Activated T-helper 1 cell treated with anti-CD3 and anti-CD28 coated beads, Interleukin-2, amount 50 U/mL, for 16 hours (primary cell): ENCODE measurements around the gene KLC4.
"Not testable (repeated sequence)": the region's sequence is repeated elsewhere in the genome, so short reads cannot be mapped to it uniquely, and the experiment has no call there.

Source experiments
- DNase-seq, 2 donors: peaks; one replicate each; pipeline ENCODE4 v3.0.0-alpha.2; 2020; ENCODE audit warnings: low read depth in 1 of 2, low spot score in 1 of 2

Gene KLC4

DNA sequence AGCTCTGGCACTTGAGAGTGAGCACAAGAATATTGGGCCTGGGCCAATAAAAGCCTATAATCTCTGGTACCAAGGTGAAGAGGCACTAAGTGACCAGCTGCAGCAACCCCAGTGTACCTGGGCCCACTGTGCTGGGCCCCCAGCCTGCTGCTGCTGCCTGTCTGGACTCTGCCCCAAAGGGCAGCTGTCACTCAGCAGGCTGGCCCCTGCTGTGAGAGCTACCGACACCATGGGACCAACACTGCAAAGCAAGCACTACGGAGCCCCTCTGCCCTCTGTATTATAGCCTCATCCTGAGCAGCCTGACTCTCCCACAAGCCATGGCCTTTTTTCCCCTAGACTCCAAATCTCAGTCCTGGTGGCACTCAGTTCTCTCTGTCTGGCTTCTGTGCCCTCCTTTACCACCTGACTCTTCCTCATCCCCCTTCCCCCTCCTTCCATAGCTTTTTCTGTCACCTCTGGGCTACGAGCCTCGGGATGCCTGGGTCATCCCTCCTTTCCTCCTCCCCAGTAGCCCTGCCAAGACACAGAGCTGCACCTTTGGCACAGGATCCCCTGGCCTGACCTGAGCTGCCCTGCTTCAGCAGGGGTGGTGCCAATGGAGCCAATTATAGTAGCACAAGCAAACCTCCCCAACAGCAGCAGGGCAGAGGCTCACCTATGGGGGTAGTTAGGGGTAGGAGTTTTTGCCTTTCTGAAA is 23.8 kb upstream of the KLC4 start:
- DNase-seq, result no peak

DNA sequence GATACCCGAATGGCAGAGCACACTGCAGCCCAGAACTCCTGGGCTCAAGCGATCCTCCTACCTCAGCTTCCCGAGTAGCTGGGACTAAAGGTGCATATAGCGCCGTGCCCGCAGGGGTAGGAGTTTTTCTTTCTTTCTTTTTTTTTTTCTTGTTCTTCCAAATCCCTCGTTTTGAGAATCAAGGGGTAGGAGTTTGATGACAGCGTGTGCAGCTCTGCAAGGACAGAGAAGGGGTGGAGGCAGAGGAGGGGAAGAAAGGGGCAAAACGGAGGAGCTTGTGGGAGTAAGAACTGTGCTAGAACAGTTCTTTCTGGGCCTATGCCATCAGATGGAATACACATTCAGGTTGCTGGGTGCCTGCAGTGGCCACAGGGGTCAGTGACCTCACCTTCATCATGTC is 22.7 kb upstream of the KLC4 start:
- no peak for DNase-seq

DNA sequence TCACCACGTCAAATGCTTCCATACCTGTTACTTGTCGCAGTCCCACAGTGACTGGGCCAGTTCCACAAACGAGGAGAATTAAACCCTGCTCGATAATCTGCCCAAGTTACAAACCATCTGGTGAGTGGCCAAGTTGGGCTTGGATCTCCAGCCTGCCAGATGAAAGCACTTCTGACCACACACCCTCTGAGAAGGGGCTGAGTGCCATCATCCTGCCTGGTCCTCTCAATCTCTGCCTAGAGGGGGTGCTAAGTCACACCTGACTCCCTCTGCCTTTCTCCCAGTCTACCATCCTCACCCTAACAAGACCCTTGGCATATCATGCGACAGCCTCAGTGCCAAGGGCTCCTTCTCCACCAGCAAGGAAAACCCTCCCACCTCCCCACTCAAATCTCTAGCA is 22.2 kb upstream of the KLC4 start:
- no peak for DNase-seq

DNA sequence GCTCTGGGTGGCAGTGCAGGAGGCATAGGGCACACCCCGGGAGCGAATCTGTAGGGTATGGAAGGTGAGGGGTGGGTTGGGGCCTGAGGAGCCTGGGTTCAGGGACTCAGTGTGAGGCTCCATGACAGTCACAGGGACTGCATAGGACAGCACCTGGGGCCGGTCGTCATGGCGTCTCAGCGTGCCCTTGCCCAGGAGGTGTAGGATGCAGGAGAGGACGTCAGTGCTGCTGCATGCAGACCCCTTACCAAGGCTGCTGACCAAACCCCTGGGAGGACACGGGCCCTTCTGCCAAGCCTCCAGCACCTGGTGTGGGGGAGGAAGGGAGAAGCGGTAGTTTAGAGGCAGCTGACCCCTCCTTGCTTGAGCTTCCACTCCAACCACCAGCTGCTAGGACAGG is 21.7 kb upstream of the KLC4 start:
- DNase-seq, result no peak

DNA sequence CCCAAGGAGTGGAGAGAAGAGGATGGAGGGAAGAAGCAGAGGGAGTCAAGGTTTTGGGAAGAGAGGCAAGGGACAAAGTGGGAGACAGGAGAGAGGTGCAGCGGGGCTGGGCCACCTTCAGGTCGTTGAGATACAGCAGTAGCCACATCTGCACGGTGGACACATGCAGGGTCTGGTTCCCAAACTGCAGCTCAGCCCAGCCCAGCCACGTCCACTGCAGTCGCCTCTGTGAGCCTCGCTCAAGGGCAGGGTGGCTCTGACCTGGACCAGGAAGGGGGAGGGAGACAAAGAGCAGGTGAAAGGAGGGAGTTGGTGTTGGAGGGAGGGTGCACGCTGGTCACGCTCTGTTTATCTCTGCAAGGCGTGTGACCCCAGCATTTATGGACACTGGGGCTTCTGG is 20.7 kb upstream of the KLC4 start:
- DNase-seq, result no peak

DNA sequence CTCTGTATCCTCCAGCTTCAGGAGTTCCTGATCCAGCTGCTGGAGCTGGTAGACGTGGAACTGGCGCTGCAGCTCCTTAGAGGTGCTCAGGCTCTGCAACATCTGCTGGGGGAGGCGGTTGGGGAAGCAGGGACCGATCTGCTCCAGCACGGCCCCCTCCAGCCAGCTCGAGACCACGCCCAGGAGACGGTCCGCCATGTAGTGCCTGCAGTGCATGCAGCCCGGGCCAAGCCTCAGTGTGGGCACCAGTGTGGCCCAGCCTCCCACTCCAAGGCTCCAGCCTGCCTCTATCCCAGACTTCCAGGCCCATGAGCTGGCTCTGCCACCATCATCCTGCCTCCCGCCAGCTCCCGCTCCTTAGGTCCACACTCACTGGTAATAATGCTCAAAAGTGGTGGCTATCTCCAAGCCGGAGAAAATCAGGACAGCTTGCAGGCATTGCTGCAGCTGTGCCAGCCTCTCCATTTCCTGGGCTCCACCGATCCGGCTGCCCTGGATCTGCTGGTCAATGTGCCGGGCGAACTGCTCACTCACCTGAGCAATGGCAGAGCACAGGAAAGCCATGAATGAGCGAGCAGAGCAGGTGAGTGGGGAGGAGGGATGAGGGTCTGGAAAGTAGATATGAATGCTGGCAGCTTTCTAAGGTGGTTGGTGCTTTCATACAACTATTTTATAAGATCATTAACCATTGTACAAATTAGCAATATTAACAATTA is 18.7 kb upstream of the KLC4 start:
- no peak for DNase-seq

DNA sequence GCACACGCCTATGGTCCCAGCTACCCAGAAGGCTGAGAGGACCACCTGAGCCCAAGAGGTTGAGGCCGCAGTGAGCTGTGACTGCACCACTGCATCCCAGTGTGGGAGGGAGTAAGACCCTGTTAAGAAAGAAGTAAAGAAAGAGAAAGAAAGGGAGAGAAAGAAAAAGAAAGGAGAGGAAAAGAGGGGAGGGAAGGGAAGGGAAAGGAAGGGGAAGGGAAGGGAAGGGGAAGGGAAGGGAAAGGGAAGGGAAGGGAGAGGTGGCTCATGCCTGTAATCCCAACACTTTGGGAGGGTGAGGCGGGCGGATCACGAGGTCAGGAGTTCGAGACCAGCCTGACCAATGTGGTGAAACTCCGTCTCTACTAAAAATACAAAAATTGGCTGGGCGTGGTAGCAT is 18.0 kb upstream of the KLC4 start:
- not testable (repeated sequence) for DNase-seq

DNA sequence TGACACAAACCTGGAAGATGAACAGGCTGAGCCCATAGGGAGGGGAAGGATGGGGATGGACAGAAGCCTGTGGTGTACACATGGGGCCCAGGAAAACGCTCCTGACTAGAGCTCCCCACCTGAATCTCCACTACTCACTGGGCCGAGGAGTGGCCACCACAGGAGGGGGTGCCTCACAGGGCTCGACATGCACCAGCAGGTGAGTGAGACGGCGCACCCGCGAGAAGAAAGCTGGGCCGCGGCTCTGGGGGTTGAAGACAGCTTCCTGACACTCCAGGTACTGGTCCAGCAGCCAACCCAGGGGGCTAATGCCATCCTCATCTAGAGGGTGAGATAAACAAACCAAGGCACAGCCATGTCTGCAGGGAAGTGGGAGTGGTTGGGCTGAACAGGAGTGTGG is 16.1 kb upstream of the KLC4 start:
- DNase-seq, result no peak

DNA sequence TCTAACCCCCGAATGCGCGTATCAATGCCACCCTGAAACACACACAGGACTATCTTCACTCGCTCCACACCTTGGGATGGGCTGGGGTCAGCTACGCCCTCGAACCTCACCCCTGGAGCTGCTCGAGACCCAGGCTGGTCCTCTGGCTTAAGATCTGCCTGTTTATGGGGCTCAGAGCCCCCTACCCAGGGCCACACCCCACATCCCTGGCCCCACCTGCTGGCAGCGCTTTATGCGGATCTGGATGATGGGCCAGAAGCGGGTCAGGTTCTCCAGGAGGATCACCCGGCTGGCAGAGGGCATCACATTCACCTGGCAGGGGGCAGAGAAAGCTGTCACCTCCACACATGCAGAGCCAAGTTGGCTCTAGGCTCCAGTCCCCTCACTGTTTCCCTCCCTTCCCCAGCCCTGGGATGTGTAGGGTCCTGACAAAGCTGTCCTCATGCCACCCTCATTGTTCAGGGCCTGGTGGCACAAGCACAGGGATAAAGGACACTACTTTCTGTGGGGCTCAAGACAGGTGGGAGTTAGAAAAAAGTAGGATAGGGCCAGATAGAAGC is 14.0 kb upstream of the KLC4 start:
- no peak for DNase-seq

DNA sequence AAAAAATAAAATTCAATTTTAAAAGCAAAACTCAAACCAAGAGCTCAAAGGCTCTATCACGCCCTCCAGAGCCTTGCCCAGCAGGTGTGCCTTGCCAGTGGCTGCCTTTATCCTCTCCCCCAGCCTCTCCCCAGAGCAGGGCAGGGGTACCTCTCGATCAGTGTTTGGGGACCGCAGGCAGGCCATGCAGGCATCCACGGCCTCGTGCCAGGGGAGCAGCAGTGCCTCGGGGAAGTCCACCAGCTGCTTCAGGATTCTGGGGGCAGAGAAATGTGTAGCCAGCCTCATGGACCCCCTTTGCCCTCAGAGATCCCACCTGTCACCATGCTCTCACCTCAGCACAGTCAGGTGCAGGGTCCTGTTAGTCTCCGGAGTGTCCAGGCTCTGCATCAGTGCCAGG is 11.4 kb upstream of the KLC4 start:
- DNase-seq, result no peak

DNA sequence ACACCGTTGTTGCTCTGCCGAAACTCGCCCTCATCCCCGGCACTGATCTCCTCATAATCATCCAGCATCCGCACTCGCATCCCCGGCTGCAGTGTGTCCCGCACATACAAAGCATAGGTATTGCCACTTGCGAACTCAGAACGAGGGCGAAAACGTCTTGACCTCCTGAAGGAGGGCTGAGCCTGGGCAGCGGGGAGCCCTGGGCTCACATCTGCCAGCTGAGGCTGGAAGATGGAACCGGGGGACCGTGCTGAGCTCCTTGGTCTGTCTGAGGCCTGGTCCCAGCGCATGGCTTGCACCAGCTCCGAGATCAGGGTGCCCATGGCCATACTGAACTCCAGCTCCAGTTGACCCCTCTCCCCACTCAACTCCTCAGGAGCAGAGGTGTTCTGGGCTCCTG is 8.4 kb upstream of the KLC4 start:
- DNase-seq, result no peak

DNA sequence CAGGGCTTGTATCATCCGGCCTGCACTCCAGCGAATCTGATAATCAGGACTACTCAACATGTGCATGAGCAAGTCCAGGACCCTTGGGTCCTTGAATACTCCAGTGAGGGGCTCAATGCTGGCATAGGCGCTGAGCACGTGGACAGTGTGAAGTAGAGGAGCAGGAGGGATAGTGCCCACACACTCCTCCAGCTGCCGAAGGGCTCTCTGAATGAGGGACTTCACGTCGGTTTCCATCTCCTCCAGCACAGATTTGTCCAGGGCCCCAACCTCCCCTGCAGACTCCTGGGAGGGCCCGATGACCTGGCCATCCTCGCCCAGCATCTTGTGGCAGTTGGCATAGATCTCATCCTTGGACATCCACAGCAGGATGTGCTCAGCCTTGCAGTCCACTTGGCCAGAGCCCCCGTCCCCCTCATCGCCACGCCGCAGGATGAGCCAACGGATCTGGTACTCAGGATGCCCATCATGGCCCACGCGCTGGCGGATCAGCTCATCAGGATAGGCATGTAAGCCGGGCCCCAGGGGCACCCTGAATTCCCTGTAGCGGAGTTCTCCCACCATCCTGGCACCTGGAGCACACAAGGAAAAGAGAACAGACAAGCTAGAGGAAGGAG is 7.1 kb upstream of the KLC4 start:
- no peak for DNase-seq

DNA sequence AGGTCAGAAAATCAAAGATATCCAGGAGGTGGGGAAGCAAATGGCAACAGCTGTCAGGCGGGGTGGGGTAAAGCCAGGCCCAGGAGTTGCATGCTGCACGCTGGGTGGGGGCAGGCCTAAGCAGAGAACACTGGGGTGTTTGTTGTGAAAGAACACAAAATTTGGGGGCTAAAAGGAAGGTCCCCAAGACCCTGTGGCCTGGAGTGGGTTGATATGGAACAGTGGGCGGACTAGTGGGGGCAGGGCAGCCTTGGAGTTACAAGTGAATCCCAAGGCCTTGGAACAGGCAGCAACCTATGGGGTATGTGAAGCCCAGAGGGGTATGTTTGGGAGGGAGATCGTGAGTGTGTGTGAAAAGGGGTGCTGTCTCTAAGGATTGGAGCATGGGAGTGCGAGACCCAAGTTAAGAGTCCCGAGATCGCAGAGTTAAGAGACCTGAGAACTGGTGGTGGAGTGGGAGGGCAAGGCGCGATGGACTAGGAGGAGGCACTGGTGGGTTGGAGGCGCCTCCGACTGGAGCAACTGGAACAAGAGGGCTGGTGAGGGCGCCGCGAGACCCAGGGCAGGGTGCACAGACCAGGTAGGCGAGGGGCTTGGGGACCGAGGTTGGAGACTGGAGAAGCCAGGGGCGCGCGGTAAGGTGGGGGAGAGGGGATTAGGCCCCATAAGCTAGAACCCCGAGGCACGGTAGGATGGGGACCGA is 6.4 kb upstream of the KLC4 start:
- DNase-seq, result no peak

DNA sequence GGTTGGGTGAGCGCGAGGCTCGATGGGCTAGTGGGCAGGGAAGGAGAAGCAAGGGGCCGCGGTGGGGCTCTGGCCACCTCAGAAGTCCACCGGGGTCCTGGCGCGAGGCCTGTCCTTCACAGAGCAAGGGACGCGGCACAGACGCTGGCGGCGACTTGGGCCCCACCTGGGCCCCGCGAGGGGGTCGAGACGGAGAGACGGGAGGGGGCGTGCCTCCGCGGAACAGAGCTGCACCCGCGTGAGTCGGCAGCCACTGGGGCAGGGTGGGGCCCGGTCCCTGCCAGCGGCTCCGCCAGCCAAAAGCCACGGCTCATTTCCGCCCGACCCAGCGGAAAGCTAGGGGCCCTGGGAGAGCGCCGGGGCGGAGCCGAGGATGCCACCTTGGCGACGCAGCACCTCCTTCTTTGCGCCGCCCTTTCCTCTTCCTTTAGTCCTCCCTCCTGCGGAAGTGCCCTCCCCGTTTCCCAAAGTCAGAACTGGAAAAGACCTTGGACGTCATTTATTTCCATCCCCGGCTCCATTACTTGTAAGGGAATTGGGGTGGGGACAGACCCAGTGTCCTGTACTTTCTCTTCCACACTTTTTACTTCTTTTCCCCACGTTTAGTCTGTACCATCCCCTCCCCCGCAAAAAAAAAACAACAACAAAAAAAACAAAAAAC is 5.8 kb upstream of the KLC4 start, which contains the start of gene CUL7:
CUL7 (minus strand) TSS at position 307 of the 661 bp plus-strand sequence. CDS start 1,063 bp downstream, outside the sequence.
- DNase-seq, result peak; percentile 82 to 85

DNA sequence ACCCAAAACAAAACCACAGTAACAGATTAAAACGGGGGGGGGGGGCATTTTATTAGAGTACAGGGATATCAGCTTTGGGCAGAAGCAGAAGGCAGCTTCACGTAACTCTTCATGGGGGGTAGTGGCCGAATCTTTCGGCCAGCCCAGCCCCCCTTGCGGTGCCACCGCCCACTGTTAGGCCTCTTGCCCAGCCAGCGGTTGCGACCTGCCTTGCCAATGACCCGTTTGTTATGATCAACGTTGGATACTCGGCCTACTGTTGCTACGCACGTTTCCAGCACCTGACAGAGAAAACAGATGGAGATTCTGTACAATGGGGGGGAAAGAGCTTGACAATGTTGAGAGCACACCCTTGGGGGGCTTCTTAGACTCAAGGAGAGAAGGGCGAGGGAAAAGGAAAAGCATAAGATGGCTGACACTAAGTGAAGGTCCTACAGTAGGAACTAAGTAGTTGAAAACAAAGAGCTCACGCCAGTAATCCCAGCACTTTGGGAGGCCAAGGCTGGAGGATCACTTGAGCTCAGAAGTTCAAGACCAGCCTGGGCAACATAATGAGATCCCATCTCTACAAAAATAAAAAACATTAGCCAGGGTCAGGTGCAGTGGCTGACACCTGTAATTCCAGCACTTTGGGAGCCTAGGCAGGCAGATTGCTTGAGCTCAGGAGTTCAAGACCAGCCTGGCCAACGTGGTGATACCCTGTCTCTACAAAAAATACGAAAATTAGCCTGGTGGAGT is 5.1 kb upstream of the KLC4 start:
- DNase-seq, result no peak

DNA sequence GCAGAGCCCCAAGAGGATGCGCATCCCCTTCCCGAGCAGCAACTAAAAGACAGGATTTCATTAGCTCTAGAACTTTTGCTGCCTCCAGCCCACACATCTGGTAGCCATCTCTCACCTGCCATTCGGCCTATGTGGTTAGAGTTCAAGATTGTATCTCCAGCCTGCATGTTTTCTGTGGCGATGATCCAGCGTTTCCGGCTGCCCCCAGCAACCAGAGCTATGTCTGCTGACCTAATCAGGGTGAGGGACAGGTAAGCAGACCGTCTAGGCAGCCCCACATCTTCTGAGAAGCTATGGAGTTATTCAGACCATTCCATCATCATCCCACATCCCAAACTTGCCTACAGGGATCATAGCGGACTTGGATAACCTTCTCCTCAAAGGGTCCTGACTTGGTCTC is 3.5 kb upstream of the KLC4 start:
- no peak for DNase-seq

DNA sequence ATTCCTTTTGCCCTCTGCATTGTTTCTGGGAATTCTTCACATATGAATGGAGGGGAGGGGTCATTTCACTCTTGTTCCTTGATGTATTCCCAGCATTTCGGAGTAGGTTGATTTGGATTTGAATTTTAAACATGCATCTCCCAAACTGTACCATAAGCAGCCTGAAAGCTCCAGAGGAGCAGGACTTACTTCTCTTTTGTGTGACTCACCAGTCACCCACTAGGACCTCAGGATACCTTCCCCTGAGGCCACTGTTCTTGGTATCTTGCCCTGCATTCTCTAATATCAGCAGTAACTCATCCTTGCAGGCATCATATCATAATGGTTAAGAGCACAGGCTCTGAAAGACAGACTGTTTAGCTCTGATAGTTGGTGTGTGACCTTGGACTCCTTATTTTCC is 900 bp upstream of the KLC4 start:
- no peak for DNase-seq

DNA sequence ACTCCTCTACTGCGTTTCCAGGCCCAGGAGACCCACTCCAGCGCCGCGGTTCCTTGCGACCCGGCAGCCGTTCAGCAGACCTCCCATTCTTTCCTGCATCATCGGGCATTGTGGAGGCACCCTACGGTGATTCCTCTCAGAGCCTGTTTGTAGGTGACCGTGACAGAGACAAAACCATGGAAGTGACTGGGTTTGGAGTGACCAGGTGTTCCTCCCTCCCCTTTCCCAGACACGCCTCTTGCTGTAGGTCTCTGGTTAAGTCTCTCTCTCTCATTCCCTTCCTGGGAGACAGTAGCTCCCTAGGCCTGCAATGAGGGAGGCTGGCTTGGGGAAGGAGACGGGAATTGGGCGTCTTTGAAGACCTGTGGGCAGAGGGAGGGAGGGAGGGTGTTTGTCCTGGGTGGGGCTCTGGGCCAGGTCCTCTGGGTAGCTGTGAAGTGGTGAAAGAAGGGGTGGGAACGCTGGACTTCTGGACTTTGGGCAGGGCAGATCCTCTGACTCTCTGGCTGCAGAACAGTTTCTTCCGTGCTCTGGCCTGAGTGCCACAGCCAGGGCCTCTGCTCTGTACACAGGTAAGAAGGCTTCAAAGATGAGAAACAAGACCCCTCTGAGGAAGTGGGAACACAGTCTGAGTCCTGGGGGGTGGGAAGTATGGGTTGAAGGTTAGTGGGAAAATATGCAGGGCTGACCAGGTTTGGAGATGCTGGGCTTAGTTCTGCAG is 763 bp downstream of the KLC4 start:
- DNase-seq, result no peak

DNA sequence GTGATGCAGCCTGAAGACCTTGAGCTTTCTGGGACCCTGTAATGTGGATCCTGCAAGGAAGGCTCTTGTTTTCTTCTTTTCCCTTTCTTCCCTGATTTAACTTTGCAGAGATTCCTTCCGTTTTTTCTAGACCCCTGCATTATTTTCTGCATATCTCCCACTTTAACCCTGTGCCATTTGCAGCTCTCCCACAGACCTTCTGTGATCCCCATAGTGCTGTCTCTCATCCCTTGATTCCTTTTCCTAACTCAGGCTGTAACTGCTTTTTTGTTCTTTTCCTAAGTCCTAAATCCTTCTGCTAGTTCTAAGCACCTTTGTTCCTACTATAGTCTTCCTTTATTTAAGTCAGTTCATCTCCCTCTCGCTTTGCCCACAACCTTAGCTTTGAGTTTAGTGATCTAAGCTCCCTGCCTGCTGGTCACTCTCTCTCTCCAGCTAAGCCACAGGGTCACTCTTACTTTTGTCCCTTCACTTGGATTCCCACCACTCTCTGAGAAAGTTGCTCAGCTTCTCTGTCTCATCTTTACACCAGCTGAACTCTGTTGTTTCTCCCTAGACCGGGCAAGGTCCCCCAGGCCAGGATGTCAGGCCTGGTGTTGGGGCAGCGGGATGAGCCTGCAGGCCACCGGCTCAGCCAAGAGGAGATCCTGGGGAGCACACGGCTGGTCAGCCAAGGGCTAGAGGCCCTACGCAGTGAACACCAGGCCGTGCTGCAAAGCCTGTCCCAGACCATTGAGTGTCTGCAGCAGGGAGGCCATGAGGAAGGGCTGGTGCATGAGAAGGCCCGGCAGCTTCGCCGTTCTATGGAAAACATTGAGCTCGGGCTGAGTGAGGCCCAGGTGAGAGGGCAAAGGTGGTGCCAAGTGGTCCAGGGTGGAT is 1.6 kb downstream of the KLC4 start:
- no peak for DNase-seq
